GM21526 (cell line): Measurements from ENCODE around the gene TRPV2.
"Not testable (repeated sequence)": the region's sequence is repeated elsewhere in the genome, so short reads cannot be mapped to it uniquely, and the experiment has no call there.

Source experiments
- ATAC-seq: cut with Tn5 transposase; IDR thresholded peaks from one replicate; pipeline ENCODE4 v1.9.1; 2021; ENCODE audit warnings: moderate library complexity; ENCODE audit not compliant: unreplicated experiment, low FRiP score

The TRPV2 gene

GRCh38 chr17:16403847-16404246, 11.5 kb upstream of the TRPV2 start:
- not testable (repeated sequence) for ATAC-seq

GRCh38 chr17:16406742-16407674, 8.4 kb upstream of the TRPV2 start:
- no peak for ATAC-seq

GRCh38 chr17:16407911-16408588, 7.3 kb upstream of the TRPV2 start:
- ATAC-seq, result no peak

GRCh38 chr17:16417399-16417798, 2.0 kb downstream of the TRPV2 start:
- ATAC-seq, result no peak

GRCh38 chr17:16417896-16418684, 2.7 kb downstream of the TRPV2 start:
- no peak for ATAC-seq

GRCh38 chr17:16418685-16419068, 3.3 kb downstream of the TRPV2 start:
- no peak for ATAC-seq

GRCh38 chr17:16419074-16419928, 3.9 kb downstream of the TRPV2 start:
- no peak for ATAC-seq

- no peak for ATAC-seq
Measured at GRCh38 chr17:16419929-16420271, 4.5 kb downstream of the TRPV2 start.

- ATAC-seq, result no peak
Measured at GRCh38 chr17:16422416-16422815, 7.0 kb downstream of the TRPV2 start.

- no peak for ATAC-seq
Measured at GRCh38 chr17:16423226-16423872, 8.0 kb downstream of the TRPV2 start.

- no peak for ATAC-seq
Measured at GRCh38 chr17:16425202-16425601, 9.8 kb downstream of the TRPV2 start.

- no peak for ATAC-seq
Measured at GRCh38 chr17:16425698-16426659, 10.6 kb downstream of the TRPV2 start.

GRCh38 chr17:16427020-16427419, 11.6 kb downstream of the TRPV2 start:
- ATAC-seq, result no peak

- no peak for ATAC-seq
Measured at GRCh38 chr17:16428098-16428882, 12.9 kb downstream of the TRPV2 start.

- ATAC-seq, result no peak
Measured at GRCh38 chr17:16429083-16429482, 13.7 kb downstream of the TRPV2 start.

- ATAC-seq, result no peak
Measured at GRCh38 chr17:16430650-16431049, 15.3 kb downstream of the TRPV2 start.

- ATAC-seq, result no peak
Measured at GRCh38 chr17:16432017-16432416, 16.6 kb downstream of the TRPV2 start.

GRCh38 chr17:16433514-16433913, 18.1 kb downstream of the TRPV2 start:
- ATAC-seq, result no peak
